B cell (primary cell): ENCODE results near the gene EML6. TPM values are rescaled to one million over a fixed set of nuclear protein-coding genes. Genes with fewer than 3 reads are reported as not detected.

Source experiments
- ATAC-seq: fragments of 200-7000 bp; cut with Tn5 transposase; one replicate; pipeline ENCODE4 v1.10.0; 2021; ENCODE audit warnings: low read depth, mild to moderate bottlenecking, moderate number of reproducible peaks, moderate library complexity
- CTCF ChIA-PET: fragments of 350-600 bp; sonication (Branson Sonifier 250); formaldehyde crosslinking; loops from one replicate; lab custom pipeline; 2021; ENCODE audit warnings: antibody characterized with exemption, inconsistent platforms; lab: Charles Lee
- POLR2A ChIA-PET: fragments of 350-600 bp; sonication (Branson Sonifier 250); formaldehyde crosslinking; loops from one replicate; lab custom pipeline; 2021; ENCODE audit warnings: antibody characterized with exemption; lab: Charles Lee
- DNase-seq: peaks from one replicate; pipeline ENCODE4 v3.0.0; 2013
- H2AFZ ChIP-seq: 2 replicates; pipeline ENCODE4 v1.6.1; 2012; ENCODE audit warnings: mild to moderate bottlenecking, low read depth, low read length; ENCODE audit not compliant: insufficient read depth, poor library complexity, severe bottlenecking
- H3K27ac ChIP-seq, 2 donors: 1 replicate in 1 of 2; 2 replicates in 1 of 2; pipeline ENCODE4 v1.5.1; 2012 to 2013; ENCODE audit warnings: low read length in 2 of 2, mild to moderate bottlenecking in 2 of 2, moderate library complexity in 1 of 2
- H3K27me3 ChIP-seq, 4 experiments: fragments of 200-600 bp in 1 of 4; sonication (generic) in 1 of 4; replicated peaks in 1 of 4; 1 replicate in 2 of 4; 2 replicates in 2 of 4; pipeline versions ENCODE4 v1.6.1 to v1.7.0; 2013 to 2016; ENCODE audit warnings: low read length in 3 of 4, mild to moderate bottlenecking in 2 of 4, mixed read lengths in 1 of 4, moderate library complexity in 1 of 4; ENCODE audit not compliant: insufficient read depth in 4 of 4, control insufficient read depth in 3 of 4; ENCODE audit errors: control extremely low read depth in 1 of 4
- H3K36me3 ChIP-seq, 2 experiments: replicated peaks in 1 of 2; 1 replicate in 1 of 2; 2 replicates in 1 of 2; pipeline versions ENCODE4 v1.6.1 to v1.7.1; 2013; ENCODE audit warnings: low read length in 1 of 2; ENCODE audit not compliant: insufficient read depth in 2 of 2, control insufficient read depth in 1 of 2; ENCODE audit errors: control extremely low read depth in 1 of 2, extremely low read depth in 1 of 2
- H3K4me1 ChIP-seq, 2 donors: fragments of 200-600 bp in 1 of 2; sonication (generic) in 1 of 2; 1 replicate in 1 of 2; 2 replicates in 1 of 2; pipeline versions ENCODE4 v1.5.1 to v1.6.1; 2013 to 2017; ENCODE audit warnings: low read length in 2 of 2; ENCODE audit not compliant: control insufficient read depth in 2 of 2, insufficient read depth in 2 of 2
- H3K4me2 ChIP-seq: replicated peaks from 2 replicates; pipeline ENCODE3; 2012; ENCODE audit warnings: mild to moderate bottlenecking, low read depth, low read length; ENCODE audit not compliant: poor library complexity, severe bottlenecking
- H3K4me3 ChIP-seq, 5 experiments: fragments of 200-600 bp in 1 of 5; sonication (generic) in 1 of 5; 1 replicate in 3 of 5; 2 replicates in 2 of 5; pipeline versions ENCODE4 v1.5.1 to v1.7.0; 2011 to 2016; ENCODE audit warnings: low read length in 4 of 5, mild to moderate bottlenecking in 4 of 5, low read depth in 2 of 5, control low read depth in 1 of 5, moderate library complexity in 1 of 5; ENCODE audit not compliant: insufficient read depth in 1 of 5; ENCODE audit errors: control extremely low read depth in 1 of 5, extremely low read depth in 1 of 5
- H3K79me2 ChIP-seq: fragments of 200-600 bp; sonication (generic); one replicate; pipeline ENCODE4 v1.6.0; 2016; ENCODE audit warnings: low read length; ENCODE audit not compliant: control insufficient read depth, insufficient read depth
- H3K9ac ChIP-seq: fragments of 200-600 bp; sonication (generic); 2 replicates; pipeline ENCODE4 v1.6.1; 2017; ENCODE audit warnings: mild to moderate bottlenecking, low read length, moderate library complexity
- H3K9me3 ChIP-seq, 3 donors: one replicate each; pipeline versions ENCODE4 v1.6.1 to v1.7.1; 2013; ENCODE audit warnings: low read length in 2 of 3; ENCODE audit not compliant: control insufficient read depth in 2 of 3, insufficient read depth in 1 of 3; ENCODE audit errors: control extremely low read depth in 1 of 3
- H4K20me1 ChIP-seq: 2 replicates; pipeline ENCODE4 v1.6.0; 2012; ENCODE audit warnings: mild to moderate bottlenecking, low read length; ENCODE audit not compliant: insufficient read depth, control insufficient read depth, poor library complexity, severe bottlenecking
- H3K27ac Mint-ChIP-seq: one replicate; pipeline ENCODE4 v1.8.0; 2021; ENCODE audit warnings: mixed read lengths
- H3K27me3 Mint-ChIP-seq: one replicate; pipeline ENCODE4 v1.8.0; 2021; ENCODE audit warnings: mixed read lengths
- H3K4me1 Mint-ChIP-seq: one replicate; pipeline ENCODE4 v1.8.0; 2021; ENCODE audit warnings: mixed read lengths
- H3K4me3 Mint-ChIP-seq: one replicate; pipeline ENCODE4 v1.8.0; 2021; ENCODE audit warnings: mixed read lengths
- H3K9me3 Mint-ChIP-seq: one replicate; pipeline ENCODE4 v1.8.0; 2022; ENCODE audit warnings: mixed read lengths; ENCODE audit not compliant: insufficient read depth
- CTCF ChIP-seq: fragments of 200-600 bp; IDR thresholded peaks from one replicate; pipeline ENCODE4 v1.8.0; 2022; ENCODE audit warnings: antibody characterized with exemption, mild to moderate bottlenecking
- EZH2 ChIP-seq: IDR thresholded peaks from 2 replicates; pipeline ENCODE4 v1.6.1; 2012; ENCODE audit warnings: borderline replicate concordance, low read depth, mild to moderate bottlenecking, moderate library complexity, low read length; ENCODE audit not compliant: insufficient read depth, poor library complexity, severe bottlenecking
- WGBS: methylation state at CpG from one replicate; pipeline ENCODE4 v1.1.5; 2013; ENCODE audit warnings: missing lambda C conversion rate; ENCODE audit not compliant: insufficient coverage; 5-methylcytosine and 5-hydroxymethylcytosine counted together
- intact Hi-C: fragments of 100-400 bp; cut with micrococcal nuclease; formaldehyde crosslinking; loops from one replicate; pipeline ENCODE4 v1.10.0; 2022
- polyA plus RNA-seq: library from polyadenylated mRNA; depleted of rRNA; stranded (reverse); fragments of >200 nt; gene quantifications from 2 replicates; pipeline ENCODE4 v1.2.3, GENCODE V29; 2012
- total RNA-seq, 2 donors: library from RNA; stranded (reverse); fragments of 120-200 nt in 1 of 2; gene quantifications; 1 replicate in 1 of 2; 2 replicates in 1 of 2; pipeline versions ENCODE4 v1.2.3 to v1.2.4, GENCODE V29; 2013 to 2022

EML6 gene
- total and polyA plus RNA-seq, 2 donors (not counting 1 experiment from before 2014, with no cell fraction given), result 42.5 to 53.7 TPM

- Mint-ChIP-seq H3K4me1 (peaks cover 37% of the 10 kb centered on the region), H3K4me3 (no peak overlapping the region), H3K27ac (no peak overlapping the region), H3K27me3 (no peaks in the 10 kb centered on the region), H3K9me3 (no peaks in the 10 kb centered on the region)
- Histone ChIP-seq H3K27me3 (peaks cover 0 to 22% (median 8%) of the 10 kb centered on the region in 4 experiments), H3K4me3 (no peak overlapping the region), H3K9ac (no peak overlapping the region), H4K20me1 (no peaks in the 10 kb centered on the region), H2AFZ (no peak overlapping the region), H3K27ac (no peak overlapping the region), H3K79me2 (no peaks in the 10 kb centered on the region), H3K4me1 (peaks cover 15 to 17% of the 10 kb centered on the region in 2 donors), H3K9me3 (no peaks in the 10 kb centered on the region), H3K36me3 (no peaks in the 10 kb centered on the region), H3K4me2 (no peak overlapping the region)
- TF ChIP-seq EZH2, result no peak
- TF ChIP-seq CTCF, result no peak
- ATAC-seq (no peak), DNase-seq (no peak)
- 95% methylated on average over 2 of the region's 2 CpGs for WGBS
- CTCF ChIA-PET, result interaction anchor here (0.9 to 2.1 kb wide), 2 partner anchors 203 to 620 kb away, joined by 3 to 5 read pairs; no protein-coding TSS in a partner anchor
- POLR2A ChIA-PET, result no interaction called here
- intact Hi-C loops, result loop anchor here (10.0 kb wide), 1 partner anchor 392 kb away; a partner anchor contains a TSS
Measured at GRCh38 chr2:54726940-54727339, 3.5 kb downstream of the EML6 start.

- Mint-ChIP-seq H3K27me3 (no peaks in the 10 kb centered on the region), H3K4me3 (no peak overlapping the region), H3K9me3 (no peaks in the 10 kb centered on the region), H3K27ac (no peak overlapping the region), H3K4me1 (peaks cover 31% of the 10 kb centered on the region)
- no peak overlapping the region for H3K27ac ChIP-seq
- H3K4me2 ChIP-seq, result no peak overlapping the region
- no peak for TF ChIP-seq EZH2
- no peak for TF ChIP-seq CTCF
- POLR2A ChIA-PET, result no interaction called here
- H3K27me3 ChIP-seq, result peaks cover 0 to 14% (median 8%) of the 10 kb centered on the region in 4 experiments
- no peak for ATAC-seq
- no peaks in the 10 kb centered on the region for H3K36me3 ChIP-seq
- H3K4me3 ChIP-seq, result no peak overlapping the region
- no peak for DNase-seq
- no peak overlapping the region for H2AFZ ChIP-seq
- intact Hi-C loops, result loop anchor here (10.0 kb wide), 1 partner anchor 394 kb away; a partner anchor contains a TSS
- H3K79me2 ChIP-seq, result no peaks in the 10 kb centered on the region
- H4K20me1 ChIP-seq, result no peaks in the 10 kb centered on the region
- no peak overlapping the region for H3K9ac ChIP-seq
- no peaks in the 10 kb centered on the region for H3K9me3 ChIP-seq
- H3K4me1 ChIP-seq, result peaks cover 10 to 11% of the 10 kb centered on the region in 2 donors
- CTCF ChIA-PET, result interaction anchor here (2.2 kb wide), 1 partner anchor 109 kb away, joined by 7 read pairs; no protein-coding TSS in a partner anchor
- 93% methylated on average over 2 of the region's 4 CpGs for WGBS
Measured at GRCh38 chr2:54728669-54729120, 5.2 kb downstream of the EML6 start.
